Measurements from ENCODE around the gene LRRC23.
"Not testable (repeated sequence)": the region's sequence is repeated elsewhere in the genome, so short reads cannot be mapped to it uniquely, and the experiment has no call there.

The LRRC23 gene

GRCh38 chr12:6874015-6874368 is 30.6 kb upstream of the LRRC23 start:
- peaks cover 26% of the 10 kb centered on the region for H3K4me1 ChIP-seq (ENCODE audit: control insufficient read depth, insufficient read depth, low read length)
- H3K27me3 ChIP-seq (replicated peaks; ENCODE audit: control insufficient read depth, insufficient read depth, low read length); DNase-seq (ENCODE audit: low read depth); H3K9me3 ChIP-seq (ENCODE audit: control insufficient read depth, low read length): not testable (repeated sequence)
- H3K9ac ChIP-seq (ENCODE audit: low read length), result peak overlapping the region; percentile 98
- peaks cover 22% of the 10 kb centered on the region for H3K36me3 ChIP-seq (ENCODE audit: control insufficient read depth, insufficient read depth, low read length, severe bottlenecking)
- peak overlapping the region; percentile 85 for H3K4me3 ChIP-seq (ENCODE audit: low read length)

DNA sequence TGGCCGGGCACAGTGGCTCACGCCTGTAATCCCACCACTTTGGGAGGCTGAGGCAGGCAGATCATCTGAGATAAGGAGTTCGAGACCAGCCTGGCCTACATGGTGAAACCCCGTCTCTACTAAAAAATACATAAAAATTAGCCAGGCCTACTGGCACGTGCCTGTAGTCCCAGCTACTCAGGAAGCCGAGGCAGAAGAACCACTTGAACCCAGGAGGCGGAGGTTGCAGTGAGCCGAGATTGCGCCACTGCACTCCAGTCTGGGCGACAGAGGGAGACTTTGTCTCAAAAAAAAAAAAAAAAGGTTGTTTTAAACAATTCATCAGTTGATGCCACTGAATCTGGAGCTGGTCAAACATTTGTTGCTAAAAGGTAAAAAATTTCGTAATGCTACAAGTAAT is 24.8 kb upstream of the LRRC23 start:
- not testable (repeated sequence) for H3K9ac ChIP-seq (ENCODE audit: low read length); H3K9me3 ChIP-seq (ENCODE audit: control insufficient read depth, low read length); H3K27me3 ChIP-seq (replicated peaks; ENCODE audit: control insufficient read depth, insufficient read depth, low read length); DNase-seq (ENCODE audit: low read depth); H3K4me3 ChIP-seq (ENCODE audit: low read length); H3K4me1 ChIP-seq (ENCODE audit: control insufficient read depth, insufficient read depth, low read length); H3K36me3 ChIP-seq (ENCODE audit: control insufficient read depth, insufficient read depth, low read length, severe bottlenecking)

DNA sequence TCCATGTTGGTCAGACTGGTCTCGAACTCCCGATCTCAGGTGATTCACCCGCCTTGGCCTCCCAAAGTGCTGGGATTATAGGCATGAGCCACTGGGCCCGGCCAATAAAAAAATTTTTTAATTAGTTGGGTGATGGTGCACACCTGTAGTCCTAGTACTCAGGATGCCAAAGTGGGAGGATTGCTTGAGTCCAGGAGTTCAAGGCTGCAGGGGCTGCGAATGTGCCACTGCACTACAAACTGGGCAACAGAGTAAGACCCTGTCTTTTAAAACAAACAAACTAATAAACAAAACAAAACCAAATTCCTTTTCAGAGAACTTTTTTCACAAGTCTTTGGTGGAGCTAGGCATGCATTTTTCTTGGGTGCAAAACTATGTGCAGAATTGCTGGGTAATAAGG is 21.4 kb upstream of the LRRC23 start:
- H3K27me3 ChIP-seq (replicated peaks; ENCODE audit: control insufficient read depth, insufficient read depth, low read length), result no peaks in the 10 kb centered on the region
- H3K9ac ChIP-seq (ENCODE audit: low read length), result no peak overlapping the region
- H3K4me1 ChIP-seq (ENCODE audit: control insufficient read depth, insufficient read depth, low read length), result no peaks in the 10 kb centered on the region
- no peak for DNase-seq (ENCODE audit: low read depth)
- H3K36me3 ChIP-seq (ENCODE audit: control insufficient read depth, insufficient read depth, low read length, severe bottlenecking), result peaks cover 3% of the 10 kb centered on the region
- no peak overlapping the region for H3K4me3 ChIP-seq (ENCODE audit: low read length)
- no peaks in the 10 kb centered on the region for H3K9me3 ChIP-seq (ENCODE audit: control insufficient read depth, low read length)

DNA sequence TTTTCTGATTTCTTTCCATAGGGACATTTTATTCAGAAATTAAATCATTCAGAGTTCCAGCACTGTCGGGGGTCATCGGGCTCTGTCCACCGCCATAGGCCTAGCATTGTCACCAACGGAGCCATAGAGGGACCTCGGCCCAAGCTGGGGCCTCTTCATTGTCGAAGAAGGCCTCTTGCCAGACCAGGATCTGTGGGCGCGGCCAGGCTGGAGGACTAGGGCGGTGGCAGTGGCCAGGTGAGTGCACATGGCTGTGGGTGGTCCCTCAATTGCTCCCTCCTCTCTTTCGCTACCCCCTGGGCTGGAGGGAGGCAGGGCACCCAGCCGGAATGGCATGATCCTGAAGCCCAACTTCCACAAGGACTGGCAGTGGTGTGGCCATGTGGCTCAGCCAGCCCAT is 20.9 kb upstream of the LRRC23 start:
- H3K9me3 ChIP-seq (ENCODE audit: control insufficient read depth, low read length), result no peaks in the 10 kb centered on the region

DNA sequence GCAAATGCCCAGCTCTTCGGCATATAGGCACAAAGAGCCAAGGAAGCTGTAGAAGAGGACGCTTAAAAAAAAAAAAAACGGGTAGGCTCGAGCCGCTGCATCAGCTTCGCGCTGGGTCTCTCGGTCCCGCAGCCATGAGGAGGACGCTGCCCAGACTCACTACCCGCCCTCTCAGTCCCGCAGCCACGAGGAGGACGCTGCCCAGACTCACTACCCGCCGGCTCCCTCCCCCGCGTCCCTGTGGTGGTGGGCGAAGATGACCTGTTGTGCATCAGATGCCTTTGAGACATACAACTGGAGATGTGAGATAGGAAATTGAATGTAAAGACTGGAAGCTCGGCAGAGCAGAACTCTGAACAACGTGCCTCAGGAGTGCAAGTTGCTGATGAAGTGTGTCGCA is 20.1 kb upstream of the LRRC23 start:
- no peaks in the 10 kb centered on the region for H3K27me3 ChIP-seq (replicated peaks; ENCODE audit: control insufficient read depth, insufficient read depth, low read length)
- peaks cover 3% of the 10 kb centered on the region for H3K36me3 ChIP-seq (ENCODE audit: control insufficient read depth, insufficient read depth, low read length, severe bottlenecking)
- H3K9ac ChIP-seq (ENCODE audit: low read length), result no peak overlapping the region
- H3K4me1 ChIP-seq (ENCODE audit: control insufficient read depth, insufficient read depth, low read length), result no peaks in the 10 kb centered on the region
- no peak overlapping the region for H3K4me3 ChIP-seq (ENCODE audit: low read length)
- no peak for DNase-seq (ENCODE audit: low read depth)
- H3K9me3 ChIP-seq (ENCODE audit: control insufficient read depth, low read length), result no peaks in the 10 kb centered on the region

More for the DNA sequence above, 20.9 kb upstream of the LRRC23 start:
- Histone ChIP-seq H3K4me3 (ENCODE audit: low read length) (no peak overlapping the region), H3K27me3 (replicated peaks; ENCODE audit: control insufficient read depth, insufficient read depth, low read length) (no peaks in the 10 kb centered on the region), H3K9ac (ENCODE audit: low read length) (no peak overlapping the region), H3K4me1 (ENCODE audit: control insufficient read depth, insufficient read depth, low read length) (no peaks in the 10 kb centered on the region), H3K36me3 (ENCODE audit: control insufficient read depth, insufficient read depth, low read length, severe bottlenecking) (peaks cover 3% of the 10 kb centered on the region)
- no peak for DNase-seq (ENCODE audit: low read depth)

DNA sequence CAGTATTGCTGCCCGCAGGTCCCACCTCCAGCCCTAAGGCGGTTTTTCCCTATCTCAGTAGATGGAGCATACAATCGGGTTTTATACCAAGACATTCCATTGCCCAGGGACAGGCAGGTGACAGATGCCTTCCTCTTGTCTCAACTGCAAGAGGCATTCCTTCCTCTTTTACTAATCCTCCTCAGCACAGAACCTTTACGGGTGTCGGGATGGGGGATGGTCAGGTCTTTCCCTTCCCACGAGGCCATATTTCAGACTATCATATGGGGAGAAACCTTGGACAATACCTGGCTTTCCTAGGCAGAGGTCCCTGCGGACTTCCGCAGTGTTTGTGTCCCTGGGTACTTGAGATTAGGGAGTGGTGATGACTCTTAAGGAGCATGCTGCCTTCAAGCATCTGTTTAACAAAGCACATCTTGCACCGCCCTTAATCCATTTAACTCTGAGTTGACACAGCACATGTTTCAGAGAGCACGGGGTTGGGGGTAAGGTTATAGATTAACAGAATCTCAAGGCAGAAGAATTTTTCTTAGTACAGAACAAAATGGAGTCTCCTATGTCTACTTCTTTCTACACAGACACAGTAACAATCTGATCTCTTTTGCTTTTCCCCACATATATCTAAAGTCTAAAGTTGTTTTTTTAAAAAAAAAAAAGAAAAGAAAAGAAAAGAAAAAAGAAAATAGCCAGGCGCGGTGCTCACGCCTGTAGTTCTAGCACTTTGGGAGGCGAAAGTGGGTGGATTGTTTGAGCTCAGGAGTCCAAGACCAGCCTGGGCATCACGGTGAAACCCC is 18.2 kb upstream of the LRRC23 start:
- H3K4me1 ChIP-seq (ENCODE audit: control insufficient read depth, insufficient read depth, low read length); DNase-seq (ENCODE audit: low read depth); H3K4me3 ChIP-seq (ENCODE audit: low read length); H3K27me3 ChIP-seq (replicated peaks; ENCODE audit: control insufficient read depth, insufficient read depth, low read length); H3K9ac ChIP-seq (ENCODE audit: low read length); H3K36me3 ChIP-seq (ENCODE audit: control insufficient read depth, insufficient read depth, low read length, severe bottlenecking); H3K9me3 ChIP-seq (ENCODE audit: control insufficient read depth, low read length): not testable (repeated sequence)

DNA sequence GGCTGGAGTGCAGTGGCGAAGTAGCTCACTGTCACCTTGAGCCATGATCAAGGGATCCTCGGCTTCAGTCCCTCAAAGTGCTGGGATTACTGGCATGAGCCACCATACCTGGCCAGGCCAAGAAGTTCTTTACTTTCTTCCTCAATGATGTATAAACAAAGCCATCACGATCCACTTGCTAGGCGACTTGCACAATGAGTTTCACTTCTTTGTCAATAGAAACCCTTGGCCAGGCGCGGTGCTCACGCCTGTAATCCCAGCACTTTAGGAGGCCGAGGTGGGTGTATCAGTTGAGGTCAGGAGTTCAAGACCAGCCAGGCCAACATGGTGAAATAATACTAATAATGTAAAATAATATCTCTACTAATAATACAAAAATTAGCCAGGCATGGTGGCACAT is 17.2 kb upstream of the LRRC23 start:
- H3K4me3 ChIP-seq (ENCODE audit: low read length), result no peak overlapping the region
- no peak for DNase-seq (ENCODE audit: low read depth)
- peaks cover 3% of the 10 kb centered on the region for H3K36me3 ChIP-seq (ENCODE audit: control insufficient read depth, insufficient read depth, low read length, severe bottlenecking)

DNA sequence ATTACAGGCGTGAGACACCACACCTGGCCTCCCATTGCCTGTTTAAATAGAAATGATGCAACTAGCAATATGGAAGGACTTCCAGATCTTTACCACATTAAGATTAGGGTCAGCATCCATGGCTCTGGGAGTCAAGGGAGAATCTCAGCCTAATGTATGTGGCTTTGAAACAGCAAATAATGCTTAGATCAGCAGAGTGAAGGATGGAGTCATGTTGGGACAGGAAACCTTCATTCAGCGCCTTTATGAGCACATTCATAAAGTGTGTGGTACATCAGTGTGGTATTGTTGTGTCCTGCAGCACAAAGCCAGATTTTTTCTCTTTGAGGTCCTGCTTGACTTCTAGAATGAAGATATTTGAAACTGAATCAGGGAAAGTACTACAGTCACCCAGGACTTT is 16.3 kb upstream of the LRRC23 start:
- Histone ChIP-seq H3K4me1 (ENCODE audit: control insufficient read depth, insufficient read depth, low read length) (peaks cover 11% of the 10 kb centered on the region), H3K9me3 (ENCODE audit: control insufficient read depth, low read length) (no peaks in the 10 kb centered on the region), H3K9ac (ENCODE audit: low read length) (no peak overlapping the region), H3K4me3 (ENCODE audit: low read length) (no peak overlapping the region), H3K36me3 (ENCODE audit: control insufficient read depth, insufficient read depth, low read length, severe bottlenecking) (peaks cover 3% of the 10 kb centered on the region), H3K27me3 (replicated peaks; ENCODE audit: control insufficient read depth, insufficient read depth, low read length) (no peaks in the 10 kb centered on the region)
- DNase-seq (ENCODE audit: low read depth), result no peak

More for the DNA sequence above, 17.2 kb upstream of the LRRC23 start:
- Histone ChIP-seq H3K9me3 (ENCODE audit: control insufficient read depth, low read length) (no peaks in the 10 kb centered on the region), H3K4me1 (ENCODE audit: control insufficient read depth, insufficient read depth, low read length) (peaks cover 11% of the 10 kb centered on the region), H3K27me3 (replicated peaks; ENCODE audit: control insufficient read depth, insufficient read depth, low read length) (no peaks in the 10 kb centered on the region), H3K9ac (ENCODE audit: low read length) (no peak overlapping the region)

DNA sequence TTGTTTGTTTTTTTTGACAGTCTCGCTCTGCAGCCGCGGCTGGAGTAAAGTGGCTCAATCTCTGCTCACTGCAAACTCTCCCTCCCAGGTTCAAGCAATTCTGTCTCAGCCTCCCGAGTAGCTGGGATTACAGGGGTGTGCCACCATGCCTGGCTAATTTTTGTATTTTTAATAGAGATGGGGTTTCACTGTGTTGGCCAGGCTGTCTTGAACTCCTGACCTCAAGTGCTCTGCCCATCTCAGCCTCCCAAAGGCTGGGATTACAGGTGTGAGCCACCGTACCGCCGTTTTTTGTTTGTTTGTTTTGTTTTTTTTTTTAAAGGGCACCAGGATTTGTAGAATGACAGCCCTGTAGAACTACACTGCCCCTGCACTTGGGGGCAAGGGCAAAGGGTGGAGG is 15.8 kb upstream of the LRRC23 start:
- H3K4me1 ChIP-seq (ENCODE audit: control insufficient read depth, insufficient read depth, low read length), result peaks cover 12% of the 10 kb centered on the region
- H3K9ac ChIP-seq (ENCODE audit: low read length); H3K27me3 ChIP-seq (replicated peaks; ENCODE audit: control insufficient read depth, insufficient read depth, low read length); H3K36me3 ChIP-seq (ENCODE audit: control insufficient read depth, insufficient read depth, low read length, severe bottlenecking); DNase-seq (ENCODE audit: low read depth); H3K4me3 ChIP-seq (ENCODE audit: low read length); H3K9me3 ChIP-seq (ENCODE audit: control insufficient read depth, low read length): not testable (repeated sequence)

GRCh38 chr12:6889775-6890573 is 14.6 kb upstream of the LRRC23 start:
- not testable (repeated sequence) for H3K36me3 ChIP-seq (ENCODE audit: control insufficient read depth, insufficient read depth, low read length, severe bottlenecking); DNase-seq (ENCODE audit: low read depth); H3K27me3 ChIP-seq (replicated peaks; ENCODE audit: control insufficient read depth, insufficient read depth, low read length); H3K9me3 ChIP-seq (ENCODE audit: control insufficient read depth, low read length)
- peak overlapping the region; percentile 71 for H3K4me3 ChIP-seq (ENCODE audit: low read length)
- peaks cover 15% of the 10 kb centered on the region for H3K4me1 ChIP-seq (ENCODE audit: control insufficient read depth, insufficient read depth, low read length)
- peak overlapping the region; percentile 90 for H3K9ac ChIP-seq (ENCODE audit: low read length)

DNA sequence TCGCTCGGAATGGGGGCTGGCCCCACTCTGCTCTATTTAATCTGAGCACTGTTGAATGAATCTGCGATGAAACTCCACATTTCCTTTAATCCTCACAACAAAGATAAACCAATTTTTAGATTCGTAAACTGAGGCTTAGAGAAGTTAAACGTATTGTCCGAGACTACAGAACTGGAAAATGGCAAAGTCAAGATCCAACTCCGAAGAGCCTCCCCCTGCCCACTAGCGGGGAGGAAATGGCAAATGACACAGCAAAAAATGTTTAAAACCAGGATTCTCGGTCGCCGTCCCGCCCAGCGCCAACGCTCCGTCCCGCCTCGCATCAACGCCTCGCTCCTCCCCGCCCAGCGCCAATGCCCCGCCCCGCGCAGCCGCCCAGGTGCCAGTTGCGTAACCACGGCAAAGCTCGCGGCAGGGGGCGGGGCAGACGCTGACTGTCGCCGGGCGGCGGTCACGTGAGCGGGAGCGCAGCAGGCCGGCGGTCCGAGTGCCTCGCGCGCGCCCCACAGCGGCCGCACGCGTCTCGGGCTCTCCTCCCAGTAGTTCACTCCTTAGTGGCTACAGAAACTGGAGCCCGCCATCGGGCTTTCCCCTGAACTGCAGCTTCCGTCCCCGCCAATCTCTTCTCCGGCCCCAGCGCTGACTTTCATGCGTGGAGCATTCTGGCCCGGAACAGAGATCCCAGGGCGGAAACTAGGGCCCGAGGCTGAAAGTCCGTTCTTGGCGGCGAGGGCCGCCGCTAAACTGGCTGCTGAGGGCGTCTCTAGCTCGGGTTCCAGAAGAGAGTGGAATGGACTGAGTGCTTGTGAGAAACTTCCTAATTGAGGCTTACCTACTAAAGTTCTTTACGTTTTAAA is 13.6 kb upstream of the LRRC23 start:
- peak overlapping the region; percentile 81 for H3K4me3 ChIP-seq (ENCODE audit: low read length)
- no peaks in the 10 kb centered on the region for H3K9me3 ChIP-seq (ENCODE audit: control insufficient read depth, low read length)
- no peaks in the 10 kb centered on the region for H3K36me3 ChIP-seq (ENCODE audit: control insufficient read depth, insufficient read depth, low read length, severe bottlenecking)
- H3K27me3 ChIP-seq (replicated peaks; ENCODE audit: control insufficient read depth, insufficient read depth, low read length), result no peaks in the 10 kb centered on the region
- DNase-seq (ENCODE audit: low read depth), result peak; percentile 99
- peaks cover 15% of the 10 kb centered on the region for H3K4me1 ChIP-seq (ENCODE audit: control insufficient read depth, insufficient read depth, low read length)
- peak overlapping the region; percentile 96 for H3K9ac ChIP-seq (ENCODE audit: low read length)
